Breast epithelium (tissue), 3 donors: ENCODE measurements around the gene FST.

Experiments used
- CTCF ChIP-seq, 3 donors: fragments of 450-650 bp; IDR thresholded peaks; one replicate each; pipeline ENCODE4 v1.5.1; 2016 to 2017; ENCODE audit warnings: antibody characterized with exemption in 3 of 3, mild to moderate bottlenecking in 3 of 3, moderate library complexity in 3 of 3
- POLR2AphosphoS5 ChIP-seq, 3 donors: sonication (generic); formaldehyde crosslinking; IDR thresholded peaks; one replicate each; pipeline ENCODE4 v1.6.1; 2017; ENCODE audit warnings: antibody characterized with exemption in 3 of 3

- TF ChIP-seq CTCF (IDR thresholded peaks at IDR 0.05): no peak
- TF ChIP-seq POLR2AphosphoS5 (IDR thresholded peaks at IDR 0.05): no peak
Measured at GRCh38 chr5:53473633-53474032, 6.8 kb upstream of the FST start.
